HCT116 (cell line): ENCODE data around the gene NTHL1.

ENCODE experiments used
- CBX3 ChIP-seq: IDR thresholded peaks from 2 replicates; pipeline ENCODE4 v1.6.1; 2012; ENCODE audit warnings: low read depth
- EZH2 ChIP-seq: fragments of 200-600 bp; sonication (generic); IDR thresholded peaks from 2 replicates; pipeline ENCODE4 v1.6.1; 2017; ENCODE audit warnings: antibody characterized with exemption, mixed run types
- EZH2phosphoT487 ChIP-seq: fragments of 200-600 bp; IDR thresholded peaks from 2 replicates; pipeline ENCODE4 v1.6.1; 2018; ENCODE audit warnings: antibody characterized with exemption, borderline replicate concordance
- POLR2A ChIP-seq: IDR thresholded peaks from 2 replicates; pipeline ENCODE4 v1.7.0; 2011; ENCODE audit warnings: borderline replicate concordance; ENCODE audit not compliant: insufficient read depth, insufficient read length; ENCODE audit errors: extremely low read depth
- POLR2AphosphoS5 ChIP-seq: IDR thresholded peaks from 2 replicates; pipeline ENCODE4 v1.6.1; 2011; ENCODE audit warnings: mild to moderate bottlenecking, low read depth, low read length, moderate library complexity
- SRF ChIP-seq: IDR thresholded peaks from 2 replicates; pipeline ENCODE4 v1.6.1; 2012; ENCODE audit warnings: low read depth
- ZNF274 ChIP-seq: fragments of 200-500 bp; sonication (Bioruptor generic); IDR thresholded peaks from 2 replicates; pipeline ENCODE4 v1.6.1; 2014; ENCODE audit warnings: mild to moderate bottlenecking, low read depth, low read length, inconsistent platforms
- TF ChIP-seq, protein P1 (sequence below), 3 experiments: fragments of 200-600 bp in 1 of 3; sonication (generic) in 1 of 3; IDR thresholded peaks in 2 of 3; conservative IDR thresholded peaks in 1 of 3; 2 replicates each; pipeline ENCODE4 v1.5.1; 2012 to 2017; ENCODE audit warnings: low read depth in 2 of 3, low read length in 2 of 3, antibody characterized with exemption in 1 of 3, borderline replicate concordance in 1 of 3, control low read depth in 1 of 3, mild to moderate bottlenecking in 1 of 3, mixed read lengths in 1 of 3, mixed run types in 1 of 3, moderate library complexity in 1 of 3; ENCODE audit not compliant: insufficient read depth in 1 of 3

DNA sequence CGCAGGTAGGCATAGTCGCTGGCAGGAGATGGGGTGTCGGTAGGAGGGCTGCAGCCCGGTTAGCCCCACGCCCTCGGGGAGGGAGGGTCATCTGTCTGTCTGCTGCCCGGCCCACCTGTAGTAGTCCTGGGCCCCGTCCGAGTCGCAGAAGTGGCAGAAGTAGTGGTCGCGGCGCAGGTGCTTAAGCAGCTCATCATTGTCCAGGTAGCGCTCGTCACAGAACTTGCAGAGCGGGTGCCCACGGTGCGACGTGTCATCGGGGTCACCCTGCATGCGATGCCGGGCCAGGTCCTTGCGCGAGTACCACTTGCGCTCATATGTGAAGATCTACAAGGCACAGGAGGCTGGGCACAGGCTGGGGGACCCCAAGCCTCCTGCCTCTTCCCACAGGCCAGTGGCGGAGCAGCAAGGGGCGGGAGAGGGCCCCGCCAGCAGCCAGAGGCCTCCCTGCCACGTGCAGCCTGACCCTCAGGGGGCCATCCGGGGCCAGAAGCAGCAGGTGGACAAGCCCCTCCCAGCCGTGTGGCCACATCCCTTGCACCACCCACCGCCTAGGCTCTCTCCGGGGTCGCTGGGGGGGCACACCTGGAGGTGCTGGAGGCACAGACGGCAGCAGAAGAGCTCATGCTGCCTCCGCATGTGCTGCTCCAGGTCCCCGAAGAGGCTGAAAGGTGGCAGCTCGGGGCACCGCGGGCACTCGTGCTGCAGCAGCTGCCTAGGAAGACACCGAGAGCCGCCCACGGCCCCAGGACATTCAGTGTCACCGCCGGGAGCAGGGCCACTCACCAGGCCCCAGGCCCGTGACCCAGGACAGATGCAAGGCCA lies 45.0 kb downstream of the NTHL1 start:
- no peak for TF ChIP-seq POLR2A
- TF ChIP-seq SRF: no peak
- TF ChIP-seq EZH2: no peak
- no peak for TF ChIP-seq EZH2phosphoT487
- TF ChIP-seq, protein P1, sequence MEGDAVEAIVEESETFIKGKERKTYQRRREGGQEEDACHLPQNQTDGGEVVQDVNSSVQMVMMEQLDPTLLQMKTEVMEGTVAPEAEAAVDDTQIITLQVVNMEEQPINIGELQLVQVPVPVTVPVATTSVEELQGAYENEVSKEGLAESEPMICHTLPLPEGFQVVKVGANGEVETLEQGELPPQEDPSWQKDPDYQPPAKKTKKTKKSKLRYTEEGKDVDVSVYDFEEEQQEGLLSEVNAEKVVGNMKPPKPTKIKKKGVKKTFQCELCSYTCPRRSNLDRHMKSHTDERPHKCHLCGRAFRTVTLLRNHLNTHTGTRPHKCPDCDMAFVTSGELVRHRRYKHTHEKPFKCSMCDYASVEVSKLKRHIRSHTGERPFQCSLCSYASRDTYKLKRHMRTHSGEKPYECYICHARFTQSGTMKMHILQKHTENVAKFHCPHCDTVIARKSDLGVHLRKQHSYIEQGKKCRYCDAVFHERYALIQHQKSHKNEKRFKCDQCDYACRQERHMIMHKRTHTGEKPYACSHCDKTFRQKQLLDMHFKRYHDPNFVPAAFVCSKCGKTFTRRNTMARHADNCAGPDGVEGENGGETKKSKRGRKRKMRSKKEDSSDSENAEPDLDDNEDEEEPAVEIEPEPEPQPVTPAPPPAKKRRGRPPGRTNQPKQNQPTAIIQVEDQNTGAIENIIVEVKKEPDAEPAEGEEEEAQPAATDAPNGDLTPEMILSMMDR (IDR thresholded peaks at IDR 0.05 in 2 of 3, conservative IDR thresholded peaks at IDR 0.05 in 1 of 3; ENCODE audit: borderline replicate concordance in 1 of 3, insufficient read depth in 1 of 3, low read depth in 2 of 3, low read length in 2 of 3): no peak
- no peak for TF ChIP-seq POLR2AphosphoS5
- no peak for TF ChIP-seq ZNF274
- no peak for TF ChIP-seq CBX3
